HEK293 (cell line): ENCODE measurements around the gene GOLGA5.

Source experiments
- CTCF ChIP-seq: fragments of 450-650 bp; formaldehyde crosslinking; IDR thresholded peaks from 2 replicates; pipeline ENCODE4 v1.5.1; 2016; ENCODE audit warnings: missing biosample characterization, missing genetic modification characterization
- ELK4 ChIP-seq: IDR thresholded peaks from 2 replicates; pipeline ENCODE4 v1.6.1; 2011; ENCODE audit warnings: mild to moderate bottlenecking, low read depth, low read length, borderline replicate concordance
- GLIS1 ChIP-seq: fragments of 450-650 bp; formaldehyde crosslinking; IDR thresholded peaks from 2 replicates; pipeline ENCODE4 v1.5.1; 2016; ENCODE audit warnings: missing biosample characterization, missing genetic modification characterization
- PBX3 ChIP-seq: sonication (generic); formaldehyde crosslinking; IDR thresholded peaks from 2 replicates; pipeline ENCODE4 v1.8.1; 2022; ENCODE audit warnings: mild to moderate bottlenecking, moderate library complexity, missing genetic modification reagents
- TCF7L2 ChIP-seq: IDR thresholded peaks from 2 replicates; pipeline ENCODE4 v1.6.1; 2011; ENCODE audit warnings: low read depth, mild to moderate bottlenecking, inconsistent platforms, low read length, moderate library complexity, borderline replicate concordance
- ZNF174 ChIP-seq: fragments of 450-650 bp; formaldehyde crosslinking; IDR thresholded peaks from 2 replicates; pipeline ENCODE4 v1.5.0; 2017; ENCODE audit warnings: missing biosample characterization, mild to moderate bottlenecking, missing genetic modification characterization

DNA sequence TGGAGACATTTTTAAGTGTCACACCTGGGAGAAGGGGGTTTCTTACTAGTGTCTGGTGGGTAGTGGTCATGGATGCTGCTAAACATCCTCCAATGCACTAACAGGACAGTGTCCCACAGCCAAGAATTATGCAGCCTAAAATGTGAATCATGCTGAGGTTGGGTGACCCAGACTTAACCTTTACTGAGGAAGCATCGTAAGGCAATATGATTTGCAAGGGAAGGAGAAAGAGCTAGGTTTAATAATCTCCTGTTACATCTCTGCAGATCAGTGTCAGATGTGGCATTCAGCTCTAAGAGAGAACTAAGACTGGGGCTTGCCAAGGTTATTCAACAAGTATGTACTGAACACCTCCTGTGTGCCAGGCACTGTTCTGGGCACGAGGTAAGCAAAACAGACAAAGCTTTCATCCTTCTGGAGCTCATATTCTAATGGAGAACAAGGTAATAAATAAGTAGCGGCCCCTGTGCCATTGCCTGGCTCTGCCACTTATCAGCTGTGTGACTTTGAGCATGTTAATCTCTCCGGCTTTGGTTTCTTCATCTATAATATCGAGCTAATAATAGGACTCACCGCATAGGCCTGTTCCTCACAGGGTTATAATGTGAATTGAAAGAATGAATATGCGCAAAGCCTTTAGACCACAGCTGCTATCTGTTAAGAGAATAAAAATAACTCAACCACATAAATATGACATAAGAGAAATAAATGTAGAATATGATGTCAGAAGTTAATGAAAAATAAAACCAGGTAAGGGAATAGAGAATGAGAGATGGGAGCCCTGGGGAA lies 13.5 kb upstream of the GOLGA5 start:
- TF ChIP-seq GLIS1 (tag by site-specific recombination) (no peak), CTCF (tag by site-specific recombination) (no peak), ELK4 (no peak), ZNF174 (tag by site-specific recombination) (no peak), TCF7L2 (no peak), PBX3 (CRISPR knock-in tag) (no peak)
